CD8-positive, alpha-beta memory T cell (primary cell): ENCODE results near the gene SLC45A1. TPM values are rescaled to one million over a fixed set of nuclear protein-coding genes. Genes with fewer than 3 reads are reported as not detected.

ENCODE experiments used
- CTCF ChIA-PET: fragments of 350-600 bp; sonication (Branson Sonifier 250); formaldehyde crosslinking; loops from one replicate; lab custom pipeline; 2021; ENCODE audit warnings: antibody characterized with exemption; lab: Charles Lee
- POLR2A ChIA-PET: fragments of 350-600 bp; sonication (Branson Sonifier 250); formaldehyde crosslinking; loops from one replicate; lab custom pipeline; 2021; ENCODE audit warnings: antibody characterized with exemption; lab: Charles Lee
- DNase-seq, 5 donors: peaks; one replicate each; pipeline versions ENCODE4 v3.0.0 to v3.0.0-alpha.2; 2020 to 2022; ENCODE audit warnings: mixed read lengths in 1 of 5
- H3K27ac ChIP-seq: one replicate; pipeline ENCODE4 v1.7.0; 2013; ENCODE audit warnings: low read depth, mild to moderate bottlenecking, low read length, moderate library complexity
- H3K27me3 ChIP-seq: 2 replicates; pipeline ENCODE4 v1.7.0; 2013; ENCODE audit warnings: low read length, mild to moderate bottlenecking; ENCODE audit not compliant: insufficient read depth, poor library complexity, severe bottlenecking
- H3K36me3 ChIP-seq: 2 replicates; pipeline ENCODE4 v1.7.0; 2013; ENCODE audit warnings: mild to moderate bottlenecking, low read length, moderate library complexity; ENCODE audit not compliant: insufficient read depth
- H3K4me1 ChIP-seq: 2 replicates; pipeline ENCODE4 v1.7.0; 2013; ENCODE audit warnings: mild to moderate bottlenecking, low read length, moderate library complexity; ENCODE audit not compliant: insufficient read depth
- H3K4me3 ChIP-seq: 2 replicates; pipeline ENCODE4 v1.7.0; 2013; ENCODE audit warnings: mild to moderate bottlenecking, low read length
- H3K9me3 ChIP-seq: 2 replicates; pipeline ENCODE4 v1.7.0; 2013; ENCODE audit warnings: mild to moderate bottlenecking, low read length
- H3K27ac Mint-ChIP-seq, 8 donors: one replicate each; pipeline ENCODE4 v1.8.0; 2020 to 2021; ENCODE audit warnings: mixed read lengths in 8 of 8, mild to moderate bottlenecking in 6 of 8, inconsistent platforms in 3 of 8, moderate library complexity in 3 of 8
- H3K27me3 Mint-ChIP-seq, 2 donors: one replicate each; pipeline ENCODE4 v1.8.0; 2020 to 2021; ENCODE audit warnings: mixed read lengths in 2 of 2, mild to moderate bottlenecking in 1 of 2, moderate library complexity in 1 of 2
- H3K36me3 Mint-ChIP-seq, 3 donors: one replicate each; pipeline ENCODE4 v1.8.0; 2020 to 2021; ENCODE audit warnings: mixed read lengths in 3 of 3, inconsistent platforms in 1 of 3, mild to moderate bottlenecking in 1 of 3
- H3K4me1 Mint-ChIP-seq, 3 donors: one replicate each; pipeline ENCODE4 v1.8.0; 2020 to 2021; ENCODE audit warnings: mixed read lengths in 3 of 3, inconsistent platforms in 1 of 3, mild to moderate bottlenecking in 1 of 3
- H3K4me3 Mint-ChIP-seq, 7 donors: one replicate each; pipeline ENCODE4 v1.8.0; 2020 to 2021; ENCODE audit warnings: mixed read lengths in 7 of 7, mild to moderate bottlenecking in 6 of 7, moderate library complexity in 4 of 7, inconsistent platforms in 2 of 7
- H3K9me3 Mint-ChIP-seq, 5 donors: one replicate each; pipeline ENCODE4 v1.8.0; 2020 to 2022; ENCODE audit warnings: mixed read lengths in 5 of 5, mild to moderate bottlenecking in 3 of 5, moderate library complexity in 2 of 5, inconsistent platforms in 1 of 5
- polyA plus RNA-seq: library from polyadenylated mRNA; unstranded; fragments of 300-500 nt; fragmentation: Illumina TruSeq; gene quantifications from one replicate; pipeline ENCODE4 v1.2.3, GENCODE V29; 2021
- total RNA-seq, 2 experiments: library from RNA; stranded (reverse); gene quantifications; one replicate each; pipeline ENCODE4 v1.2.3, GENCODE V29; 2021

The SLC45A1 gene
- total and polyA plus RNA-seq, 3 experiments from 2014 or later, result 0.31 to 0.70 (median 0.58) TPM

GRCh38 chr1:8313231-8313630, 4.7 kb upstream of the SLC45A1 start:
- Mint-ChIP-seq H3K36me3 (no peaks in the 10 kb centered on the region), H3K4me1 (peaks cover 8 to 11% (median 9%) of the 10 kb centered on the region in 3 donors), H3K4me3 (no peak overlapping the region), H3K27me3 (peaks cover 14 to 31% of the 10 kb centered on the region in 2 donors), H3K9me3 (no peaks in the 10 kb centered on the region), H3K27ac (no peak overlapping the region)
- Histone ChIP-seq H3K27ac (no peak overlapping the region), H3K36me3 (no peaks in the 10 kb centered on the region), H3K27me3 (peaks cover 12% of the 10 kb centered on the region), H3K4me3 (no peak overlapping the region), H3K9me3 (no peaks in the 10 kb centered on the region), H3K4me1 (peaks cover 6% of the 10 kb centered on the region)
- ChIA-PET POLR2A (no interaction called here), CTCF (interaction anchor here (4.1 to 4.5 kb wide), 2 partner anchors 281 to 297 kb away, joined by 39 to 47 read pairs; no protein-coding TSS in a partner anchor)
- no peak for DNase-seq

GRCh38 chr1:8314346-8315280, 3.3 kb upstream of the SLC45A1 start:
- POLR2A ChIA-PET, result no interaction called here
- peak; percentile 29 to 68 (median 36) for DNase-seq
- Mint-ChIP-seq H3K27ac (no peak overlapping the region), H3K4me1 (peaks cover 14 to 18% (median 16%) of the 10 kb centered on the region in 3 donors), H3K27me3 (peaks cover 14 to 31% of the 10 kb centered on the region in 2 donors), H3K4me3 (no peak overlapping the region), H3K9me3 (no peaks in the 10 kb centered on the region), H3K36me3 (no peaks in the 10 kb centered on the region)
- Histone ChIP-seq H3K27ac (no peak overlapping the region), H3K36me3 (no peaks in the 10 kb centered on the region), H3K9me3 (no peaks in the 10 kb centered on the region), H3K27me3 (peaks cover 12% of the 10 kb centered on the region), H3K4me1 (peaks cover 11% of the 10 kb centered on the region), H3K4me3 (no peak overlapping the region)
- CTCF ChIA-PET, result interaction anchor here (0.8 to 4.5 kb wide), 10 partner anchors 12 to 330 kb away, joined by 3 to 47 read pairs (median 4); partner anchors contain the start of gene ERRFI1

GRCh38 chr1:8315573-8316475, 2.1 kb upstream of the SLC45A1 start:
- Histone ChIP-seq H3K4me3 (no peak overlapping the region), H3K9me3 (no peaks in the 10 kb centered on the region), H3K27me3 (peaks cover 12% of the 10 kb centered on the region), H3K36me3 (no peaks in the 10 kb centered on the region), H3K4me1 (peaks cover 11% of the 10 kb centered on the region), H3K27ac (no peak overlapping the region)
- H3K4me1 Mint-ChIP-seq, result peaks cover 14 to 18% (median 17%) of the 10 kb centered on the region in 3 donors
- ChIA-PET CTCF (interaction anchor here (1.2 to 4.5 kb wide), 5 partner anchors 16 to 331 kb away, joined by 3 to 47 read pairs (median 5); no protein-coding TSS in a partner anchor), POLR2A (no interaction called here)
- H3K27ac Mint-ChIP-seq, result peak overlapping the region in 1 of 8 donors; percentile 72
- peak overlapping the region in 1 of 7 donors; percentile 67 for H3K4me3 Mint-ChIP-seq
- peaks cover 14 to 31% of the 10 kb centered on the region in 2 donors for H3K27me3 Mint-ChIP-seq
- DNase-seq, result no peak
- H3K36me3 Mint-ChIP-seq, result no peaks in the 10 kb centered on the region
- H3K9me3 Mint-ChIP-seq, result no peaks in the 10 kb centered on the region

- ChIA-PET CTCF (interaction anchor here (0.9 to 2.0 kb wide), 4 partner anchors 22 to 303 kb away, joined by 3 to 9 read pairs (median 6); no protein-coding TSS in a partner anchor), POLR2A (interaction anchor here (0.6 kb wide), 1 partner anchor 146 kb away, joined by 12 read pairs; no protein-coding TSS in a partner anchor)
- peaks cover 12% of the 10 kb centered on the region for H3K27me3 ChIP-seq
- Mint-ChIP-seq H3K27me3 (peaks cover 15 to 28% of the 10 kb centered on the region in 2 donors), H3K27ac (peak overlapping the region in 5 of 8 donors; percentile 23 to 82 (median 68)), H3K4me3 (peak overlapping the region; percentile 70 to 81 (median 77)), H3K9me3 (peaks cover 0 to 1% (median 0%) of the 10 kb centered on the region in 5 donors), H3K36me3 (peaks cover 0 to 3% (median 0%) of the 10 kb centered on the region in 3 donors), H3K4me1 (peaks cover 14 to 18% (median 17%) of the 10 kb centered on the region in 3 donors)
- peaks cover 11% of the 10 kb centered on the region for H3K4me1 ChIP-seq
- peak overlapping the region; percentile 74 for H3K4me3 ChIP-seq
- H3K36me3 ChIP-seq, result no peaks in the 10 kb centered on the region
- H3K27ac ChIP-seq, result no peak overlapping the region
- no peaks in the 10 kb centered on the region for H3K9me3 ChIP-seq
- no peak for DNase-seq
These were observed 522 bp downstream of the SLC45A1 start for GRCh38 chr1:8318436-8318835.

GRCh38 chr1:8321612-8322011, 3.7 kb downstream of the SLC45A1 start:
- ChIA-PET CTCF (interaction anchor here (1.3 kb wide), 1 partner anchor 307 kb away, joined by 3 read pairs; no protein-coding TSS in a partner anchor), POLR2A (no interaction called here)
- Histone ChIP-seq H3K27me3 (no peaks in the 10 kb centered on the region), H3K4me3 (no peak overlapping the region), H3K36me3 (no peaks in the 10 kb centered on the region), H3K9me3 (no peaks in the 10 kb centered on the region), H3K27ac (no peak overlapping the region), H3K4me1 (peaks cover 11% of the 10 kb centered on the region)
- Mint-ChIP-seq H3K27ac (peak overlapping the region in 1 of 8 donors; percentile 6), H3K27me3 (peaks cover 2% of the 10 kb centered on the region in 2 donors), H3K36me3 (peaks cover 0 to 3% (median 3%) of the 10 kb centered on the region in 3 donors), H3K9me3 (peaks cover 0 to 1% (median 0%) of the 10 kb centered on the region in 5 donors), H3K4me3 (no peak overlapping the region), H3K4me1 (peaks cover 9 to 13% (median 9%) of the 10 kb centered on the region in 3 donors)
- DNase-seq, result no peak

GRCh38 chr1:8323706-8324105, 5.8 kb downstream of the SLC45A1 start:
- Mint-ChIP-seq H3K4me3 (no peak overlapping the region), H3K4me1 (peaks cover 1 to 5% (median 2%) of the 10 kb centered on the region in 3 donors), H3K27ac (no peak overlapping the region), H3K9me3 (peaks cover 0 to 1% (median 0%) of the 10 kb centered on the region in 5 donors), H3K27me3 (peaks cover 0 to 1% of the 10 kb centered on the region in 2 donors), H3K36me3 (peaks cover 0 to 5% (median 3%) of the 10 kb centered on the region in 3 donors)
- POLR2A ChIA-PET, result no interaction called here
- Histone ChIP-seq H3K4me3 (no peak overlapping the region), H3K27me3 (no peaks in the 10 kb centered on the region), H3K27ac (no peak overlapping the region), H3K9me3 (no peaks in the 10 kb centered on the region), H3K4me1 (peaks cover under 1% of the 10 kb centered on the region), H3K36me3 (no peaks in the 10 kb centered on the region)
- CTCF ChIA-PET, result no interaction called here
- DNase-seq, result no peak

GRCh38 chr1:8324176-8324810, 6.4 kb downstream of the SLC45A1 start:
- POLR2A ChIA-PET, result no interaction called here
- Mint-ChIP-seq H3K27ac (peak overlapping the region in 1 of 8 donors; percentile 63), H3K36me3 (peaks cover 0 to 5% (median 3%) of the 10 kb centered on the region in 3 donors), H3K27me3 (peaks cover 0 to 1% of the 10 kb centered on the region in 2 donors), H3K9me3 (peaks cover 0 to 1% (median 0%) of the 10 kb centered on the region in 5 donors), H3K4me3 (no peak overlapping the region), H3K4me1 (peaks cover 0 to 2% (median 1%) of the 10 kb centered on the region in 3 donors)
- Histone ChIP-seq H3K27ac (no peak overlapping the region), H3K27me3 (no peaks in the 10 kb centered on the region), H3K36me3 (no peaks in the 10 kb centered on the region), H3K9me3 (no peaks in the 10 kb centered on the region), H3K4me3 (no peak overlapping the region), H3K4me1 (no peaks in the 10 kb centered on the region)
- CTCF ChIA-PET, result no interaction called here
- no peak for DNase-seq
